ENCODE data around the gene P2RY6.

DNA sequence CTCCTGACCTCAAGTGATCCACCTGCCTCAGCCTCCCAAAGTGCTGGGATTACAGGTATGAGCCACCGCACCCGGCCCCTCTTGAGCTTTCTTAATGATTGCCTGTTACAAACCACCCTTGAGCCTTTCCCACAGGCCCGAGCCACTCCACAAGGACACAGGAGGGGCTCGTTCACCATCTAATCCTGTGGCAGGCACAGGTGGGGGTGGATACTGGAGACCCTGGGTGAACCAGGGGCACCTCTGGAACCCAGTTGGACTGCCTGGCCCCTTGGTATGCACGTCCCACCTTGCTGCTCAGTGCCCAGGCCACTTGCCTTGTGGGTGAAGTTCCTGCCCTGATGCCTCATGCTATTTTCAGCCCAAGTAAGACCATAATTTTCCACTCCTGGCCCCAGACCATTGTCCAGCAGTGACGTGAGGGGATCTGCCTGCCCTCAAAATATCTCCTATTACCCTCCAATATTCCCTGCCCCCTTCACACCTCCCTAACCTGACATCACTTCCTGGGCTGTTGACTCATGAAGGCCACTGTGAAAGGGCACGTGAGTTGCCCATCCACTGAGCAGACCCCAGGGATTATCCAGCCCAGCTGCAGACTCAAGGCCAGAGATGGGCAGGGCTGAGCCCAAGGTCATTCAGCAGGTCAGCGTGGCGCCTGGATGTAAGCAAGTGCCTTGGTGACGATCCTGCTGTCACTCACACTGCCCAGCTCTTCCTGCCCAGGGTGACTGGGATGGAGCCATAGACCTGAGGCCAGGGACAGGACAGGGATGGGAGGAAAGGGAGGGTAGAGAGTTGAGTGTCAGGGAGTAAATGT lies 34.5 kb upstream of the P2RY6 start:
- TF ChIP-seq FOXK2 (IDR thresholded peaks at IDR 0.05) (no peak), FOXA1 (IDR thresholded peaks at IDR 0.05) (no peak), TARDBP (IDR thresholded peaks at IDR 0.05) (no peak), SUZ12 (IDR thresholded peaks at IDR 0.05) (no peak), L3MBTL2 (conservative IDR thresholded peaks at IDR 0.05) (no peak), BHLHE40 (IDR thresholded peaks at IDR 0.05; ENCODE audit: borderline replicate concordance) (no peak), FOXM1 (IDR thresholded peaks at IDR 0.05; ENCODE audit: borderline replicate concordance) (no peak), SP1 (IDR thresholded peaks at IDR 0.05) (no peak), CTBP1 (IDR thresholded peaks at IDR 0.05; ENCODE audit: borderline replicate concordance) (no peak), NFRKB (IDR thresholded peaks at IDR 0.05) (no peak), HDGF (IDR thresholded peaks at IDR 0.05; ENCODE audit: borderline replicate concordance) (no peak), ZNF384 (IDR thresholded peaks at IDR 0.05) (no peak), ARNT (IDR thresholded peaks at IDR 0.05) (no peak)
- TF ChIP-seq, protein P1, sequence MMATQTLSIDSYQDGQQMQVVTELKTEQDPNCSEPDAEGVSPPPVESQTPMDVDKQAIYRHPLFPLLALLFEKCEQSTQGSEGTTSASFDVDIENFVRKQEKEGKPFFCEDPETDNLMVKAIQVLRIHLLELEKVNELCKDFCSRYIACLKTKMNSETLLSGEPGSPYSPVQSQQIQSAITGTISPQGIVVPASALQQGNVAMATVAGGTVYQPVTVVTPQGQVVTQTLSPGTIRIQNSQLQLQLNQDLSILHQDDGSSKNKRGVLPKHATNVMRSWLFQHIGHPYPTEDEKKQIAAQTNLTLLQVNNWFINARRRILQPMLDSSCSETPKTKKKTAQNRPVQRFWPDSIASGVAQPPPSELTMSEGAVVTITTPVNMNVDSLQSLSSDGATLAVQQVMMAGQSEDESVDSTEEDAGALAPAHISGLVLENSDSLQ (IDR thresholded peaks at IDR 0.05), result no peak

Data from HEK293T (cell line).